Neural cell (in vitro differentiated cells): ENCODE results near the gene CANT1.

ENCODE experiments used
- CTCF ChIP-seq: fragments of 450-650 bp; IDR thresholded peaks from 2 replicates; pipeline ENCODE4 v1.5.1; 2014; ENCODE audit warnings: antibody characterized with exemption, mild to moderate bottlenecking, moderate library complexity; ENCODE audit not compliant: poor library complexity, severe bottlenecking
- POLR2AphosphoS5 ChIP-seq: IDR thresholded peaks from 2 replicates; pipeline ENCODE4 v1.6.1; 2012

DNA sequence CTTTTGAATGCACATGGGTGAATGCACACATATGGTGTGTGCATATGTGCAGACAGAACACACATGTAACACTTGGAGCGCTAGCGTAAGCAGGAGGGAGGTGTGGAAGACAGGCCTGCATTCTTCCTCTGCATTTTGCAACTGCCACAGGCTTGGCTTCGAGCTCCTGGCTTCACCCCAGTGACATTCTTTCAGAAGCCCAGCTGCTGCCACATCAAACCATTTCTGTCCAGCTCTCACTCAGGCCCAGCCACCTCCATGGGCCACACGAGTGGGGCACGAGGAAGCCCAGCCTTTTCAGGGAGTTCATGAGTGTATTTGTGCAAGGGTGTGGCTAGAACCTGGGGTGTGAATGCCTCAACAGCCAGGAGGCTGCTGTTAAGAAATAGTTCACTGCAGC lies 48.6 kb downstream of the CANT1 start:
- TF ChIP-seq CTCF (no peak), POLR2AphosphoS5 (no peak)
